ENCODE measurements around the gene KCNJ1. TPM values are rescaled to one million over a fixed set of nuclear protein-coding genes. Genes with fewer than 3 reads are reported as not detected.

The KCNJ1 gene
- total and polyA plus RNA-seq, 9 of the 15 experiments (the other 6 are each of a cell fraction or from before 2014, with no cell fraction given): not detected

- Histone ChIP-seq H4K20me1 (replicated peaks; ENCODE audit: control insufficient read depth, insufficient read depth, low read length) (no peaks in the 10 kb centered on the region; the same call in 1 of the 2 replicates), H3K4me3 (no peak overlapping the region), H3K27ac (ENCODE audit: extremely low read depth, low read depth, low read length) (no peak overlapping the region), H3K9me3 (replicated peaks; ENCODE audit: control insufficient read depth, insufficient read depth, low read depth, low read length) (no peaks in the 10 kb centered on the region), H3K27me3 (ENCODE audit: control insufficient read depth in 2 of 2, insufficient read depth in 2 of 2, low read length in 2 of 2) (peaks cover 11 to 36% of the 10 kb centered on the region in 2 experiments; a peak in 4 of 5 replicates), H3K36me3 (ENCODE audit: control insufficient read depth, insufficient read depth, low read length) (no peaks in the 10 kb centered on the region), H3K4me1 (replicated peaks in 1 of 2; ENCODE audit: control insufficient read depth in 2 of 2, insufficient read depth in 2 of 2, low read length in 2 of 2) (0 out of 5 replicates have a peak, but pooled peaks cover 0 to 4% of the 10 kb centered on the region in 2 experiments), H3K4me2 (ENCODE audit: insufficient read depth, low read length) (no peak overlapping the region), H2AFZ (ENCODE audit: low read depth, low read length) (no peak overlapping the region), H3K9ac (ENCODE audit: insufficient read depth in 1 of 2, low read depth in 2 of 2, low read length in 2 of 2) (no peak overlapping the region), H3K79me2 (ENCODE audit: control insufficient read depth, insufficient read depth, low read length) (no peaks in the 10 kb centered on the region), H3K9me1 (ENCODE audit: control insufficient read depth, insufficient read depth, low read length) (no peaks in the 10 kb centered on the region)
- 2% methylated on average over 17 of the region's 17 CpGs for WGBS (ENCODE audit: insufficient coverage, low coverage, missing lambda C conversion rate)
- FAIRE-seq (no peak), DNase-seq (ENCODE audit: extremely low read depth in 1 of 4, low spot score in 3 of 4) (no peak), ATAC-seq (no peak)
- intact Hi-C loops (cut with micrococcal nuclease): no loop called here
- no TSS peak for BruUV-seq (replicated peaks)
- TF ChIP-seq E2F1 (CRISPR knock-in tag; IDR thresholded peaks at IDR 0.05) (no peak), C11orf30 (IDR thresholded peaks at IDR 0.05; ENCODE audit: low read depth) (no peak), ZFP36 (IDR thresholded peaks at IDR 0.05; ENCODE audit: low read depth, low read length, partially characterized antibody) (no peak), PTRF (tag; IDR thresholded peaks at IDR 0.05) (no peak), GABPB1 (CRISPR knock-in tag; IDR thresholded peaks at IDR 0.05) (no peak), BRD9 (IDR thresholded peaks at IDR 0.05; ENCODE audit: low read depth, partially characterized antibody) (no peak), ATF4 (CRISPR knock-in tag; IDR thresholded peaks at IDR 0.05) (no peak), TEAD1 (CRISPR knock-in tag; IDR thresholded peaks at IDR 0.05) (no peak)
- POLR2A ChIA-PET: interaction anchor here (0.6 kb wide), 1 partner anchor 42 kb away, joined by 3 read pairs; no protein-coding TSS in a partner anchor
- CTCF ChIA-PET (ENCODE audit: low intra/inter-chr PET ratio): no interaction called here
- in situ Hi-C loops (cut with MboI): no loop called here
These were observed 36.4 kb upstream of the KCNJ1 start for GRCh38 chr11:128903248-128904061.
